Gastroesophageal sphincter (tissue), 3 donors: Measurements from ENCODE around the gene SPINK4.

Experiments
- CTCF ChIP-seq, 4 experiments: fragments of 200-600 bp in 2 of 4; fragments of 450-650 bp in 2 of 4; sonication (generic) in 1 of 4; IDR thresholded peaks; one replicate each; pipeline ENCODE4 v1.5.1; 2017 to 2019; ENCODE audit warnings: antibody characterized with exemption in 4 of 4, mild to moderate bottlenecking in 2 of 4, moderate library complexity in 2 of 4
- EP300 ChIP-seq: sonication (generic); formaldehyde crosslinking; IDR thresholded peaks from one replicate; pipeline ENCODE4 v1.6.1; 2017; ENCODE audit warnings: antibody characterized with exemption, mild to moderate bottlenecking
- POLR2A ChIP-seq, 2 donors: fragments of 450-650 bp; IDR thresholded peaks; one replicate each; pipeline ENCODE4 v1.6.1; 2017; ENCODE audit warnings: antibody characterized with exemption in 2 of 2, mild to moderate bottlenecking in 2 of 2, moderate library complexity in 1 of 2
- POLR2AphosphoS5 ChIP-seq: sonication (generic); formaldehyde crosslinking; IDR thresholded peaks from one replicate; pipeline ENCODE4 v1.6.1; 2017; ENCODE audit warnings: antibody characterized with exemption

DNA sequence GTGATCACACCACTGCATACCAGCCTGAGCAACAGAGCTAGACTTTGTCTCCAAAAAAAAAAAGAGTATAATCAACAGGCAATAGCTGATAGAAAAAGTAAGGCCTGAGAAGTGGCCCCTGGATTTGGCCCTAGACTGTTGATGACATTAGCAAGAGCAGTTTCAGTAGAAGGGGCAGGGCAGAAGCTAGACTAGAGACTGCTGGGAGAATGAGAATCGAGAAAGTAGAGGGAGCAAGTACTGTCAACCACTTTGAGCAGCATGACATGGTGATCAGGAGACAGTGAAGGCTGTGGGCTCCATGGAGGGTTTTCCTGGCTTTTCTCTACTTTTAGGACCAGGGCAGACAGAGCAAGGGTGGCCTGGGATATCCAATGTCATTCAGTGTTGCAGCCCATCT lies 37.9 kb upstream of the SPINK4 start:
- TF ChIP-seq CTCF (IDR thresholded peaks at IDR 0.05) (no peak), EP300 (no peak), POLR2A (IDR thresholded peaks at IDR 0.05) (no peak), POLR2AphosphoS5 (no peak)
